BE2C (cell line): ENCODE measurements around the gene ZNF331.

Experiments used
- DNase-seq: peaks from one replicate; pipeline ENCODE4 v3.0.0-alpha.2; 2020
- H3K27me3 ChIP-seq: fragments of 250-450 bp; sonication (Bioruptor Pico); 2 replicates; pipeline ENCODE4 v1.5.1; 2020; ENCODE audit warnings: mild to moderate bottlenecking
- H3K36me3 ChIP-seq: fragments of 250-450 bp; sonication (Bioruptor Pico); 2 replicates; pipeline ENCODE4 v1.5.1; 2020; ENCODE audit warnings: mild to moderate bottlenecking
- H3K4me1 ChIP-seq: fragments of 250-450 bp; sonication (Bioruptor Pico); 2 replicates; pipeline ENCODE4 v1.5.1; 2020
- H3K4me3 ChIP-seq: 2 replicates; pipeline ENCODE4 v1.5.1; 2011; ENCODE audit warnings: low read depth, low read length
- H3K9me3 ChIP-seq: fragments of 250-450 bp; sonication (Bioruptor Pico); 2 replicates; pipeline ENCODE4 v1.5.1; 2020
- TF ChIP-seq, protein P1 (sequence below): IDR thresholded peaks from 2 replicates; pipeline ENCODE4 v1.5.1; 2012; ENCODE audit warnings: mild to moderate bottlenecking, low read depth, low read length

Gene ZNF331

DNA sequence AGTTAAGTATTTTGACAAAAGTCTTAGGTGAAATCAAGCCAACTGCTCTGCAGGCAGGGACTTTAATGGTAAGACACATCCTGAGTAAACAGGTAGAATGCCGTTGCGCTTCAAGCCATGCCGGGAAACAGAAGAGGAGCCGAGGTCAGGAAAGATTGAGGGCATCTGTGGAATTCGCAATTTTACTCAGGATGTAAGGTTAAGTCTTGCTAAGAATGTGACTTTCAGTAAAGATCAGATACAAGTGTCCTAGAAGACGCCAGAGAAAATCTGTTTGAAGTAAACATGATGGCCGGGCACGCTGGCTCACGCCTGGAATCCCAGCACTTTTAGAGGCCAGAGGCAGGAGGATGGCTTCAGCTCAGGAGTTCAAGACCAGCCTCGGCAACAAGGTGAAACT lies 60.4 kb downstream of the ZNF331 start:
- no peaks in the 10 kb centered on the region for H3K4me1 ChIP-seq
- H3K27me3 ChIP-seq = no peaks in the 10 kb centered on the region
- no peak overlapping the region for H3K4me3 ChIP-seq
- TF ChIP-seq, protein P1, sequence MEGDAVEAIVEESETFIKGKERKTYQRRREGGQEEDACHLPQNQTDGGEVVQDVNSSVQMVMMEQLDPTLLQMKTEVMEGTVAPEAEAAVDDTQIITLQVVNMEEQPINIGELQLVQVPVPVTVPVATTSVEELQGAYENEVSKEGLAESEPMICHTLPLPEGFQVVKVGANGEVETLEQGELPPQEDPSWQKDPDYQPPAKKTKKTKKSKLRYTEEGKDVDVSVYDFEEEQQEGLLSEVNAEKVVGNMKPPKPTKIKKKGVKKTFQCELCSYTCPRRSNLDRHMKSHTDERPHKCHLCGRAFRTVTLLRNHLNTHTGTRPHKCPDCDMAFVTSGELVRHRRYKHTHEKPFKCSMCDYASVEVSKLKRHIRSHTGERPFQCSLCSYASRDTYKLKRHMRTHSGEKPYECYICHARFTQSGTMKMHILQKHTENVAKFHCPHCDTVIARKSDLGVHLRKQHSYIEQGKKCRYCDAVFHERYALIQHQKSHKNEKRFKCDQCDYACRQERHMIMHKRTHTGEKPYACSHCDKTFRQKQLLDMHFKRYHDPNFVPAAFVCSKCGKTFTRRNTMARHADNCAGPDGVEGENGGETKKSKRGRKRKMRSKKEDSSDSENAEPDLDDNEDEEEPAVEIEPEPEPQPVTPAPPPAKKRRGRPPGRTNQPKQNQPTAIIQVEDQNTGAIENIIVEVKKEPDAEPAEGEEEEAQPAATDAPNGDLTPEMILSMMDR = no peak
- no peaks in the 10 kb centered on the region for H3K9me3 ChIP-seq
- DNase-seq = no peak
- H3K36me3 ChIP-seq = no peaks in the 10 kb centered on the region

DNA sequence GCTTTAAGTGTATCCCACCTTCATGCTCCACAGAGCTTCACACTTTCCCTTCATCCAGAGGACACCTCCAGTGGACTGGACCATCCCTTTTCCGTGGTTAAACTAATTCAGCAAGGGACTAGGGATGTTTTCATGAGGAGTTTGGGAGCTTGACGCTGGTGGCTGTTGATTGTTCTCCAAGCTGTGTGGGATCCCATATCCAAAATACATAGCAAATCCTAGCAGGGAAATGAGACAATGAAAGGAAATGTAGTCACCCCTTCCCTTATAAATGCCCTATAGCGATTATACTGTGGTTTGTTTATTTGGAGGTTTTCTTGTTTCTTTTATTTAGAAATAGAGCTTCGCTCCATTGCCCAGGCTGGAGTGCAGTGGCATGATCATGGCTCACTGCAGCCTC lies 62.3 kb downstream of the ZNF331 start:
- no peaks in the 10 kb centered on the region for H3K9me3 ChIP-seq
- TF ChIP-seq, protein P1 = no peak
- no peak for DNase-seq

DNA sequence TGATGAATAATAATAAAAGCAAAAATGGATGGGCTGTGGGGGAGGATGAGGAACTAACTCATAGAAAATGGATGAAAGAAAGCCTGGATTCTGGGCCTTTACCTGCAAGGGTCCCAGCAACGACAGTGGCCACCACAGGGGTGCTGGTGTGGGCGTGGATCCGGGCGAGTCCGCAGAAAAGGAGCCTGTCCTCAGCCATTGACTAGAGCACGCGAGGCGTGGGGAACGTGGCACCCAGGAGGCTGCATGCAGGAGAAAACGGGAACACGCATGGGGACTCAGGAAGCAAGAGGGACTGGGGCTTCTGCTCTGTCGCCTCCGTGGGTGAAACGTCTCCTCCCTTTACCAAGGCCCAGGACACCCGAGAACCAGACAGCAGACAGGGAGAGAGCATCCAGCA lies 68.1 kb downstream of the ZNF331 start:
- Histone ChIP-seq H3K27me3 (no peaks in the 10 kb centered on the region), H3K4me1 (no peaks in the 10 kb centered on the region), H3K4me3 (no peak overlapping the region), H3K9me3 (no peaks in the 10 kb centered on the region), H3K36me3 (no peaks in the 10 kb centered on the region)
- TF ChIP-seq, protein P1 = no peak
- DNase-seq = no peak

More for the DNA sequence above, 62.3 kb downstream of the ZNF331 start:
- Histone ChIP-seq H3K4me1 (no peaks in the 10 kb centered on the region), H3K4me3 (no peak overlapping the region), H3K36me3 (no peaks in the 10 kb centered on the region), H3K27me3 (no peaks in the 10 kb centered on the region)

DNA sequence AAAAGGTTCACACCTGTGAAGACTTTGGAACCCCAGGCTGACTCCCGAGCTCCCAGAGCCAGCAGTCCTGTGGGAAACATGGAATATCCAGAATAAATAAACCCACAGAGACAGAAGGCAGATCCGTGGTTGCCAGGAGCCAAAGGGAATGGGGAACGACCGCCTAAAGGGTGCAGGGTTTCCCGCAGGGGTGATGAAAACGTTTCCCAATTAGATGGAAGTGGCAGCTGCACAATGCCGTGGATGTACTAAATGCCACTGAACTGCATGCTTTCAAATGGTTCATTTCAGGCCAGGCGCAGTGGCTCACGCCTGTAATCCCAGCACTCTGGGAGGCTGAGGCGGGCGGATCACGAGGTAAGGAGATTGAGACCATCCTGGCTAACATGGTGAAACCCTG lies 70.4 kb downstream of the ZNF331 start:
- Histone ChIP-seq H3K36me3 (no peaks in the 10 kb centered on the region), H3K9me3 (no peaks in the 10 kb centered on the region), H3K4me1 (no peaks in the 10 kb centered on the region), H3K4me3 (no peak overlapping the region), H3K27me3 (no peaks in the 10 kb centered on the region)
- no peak for DNase-seq
- TF ChIP-seq, protein P1 = no peak

DNA sequence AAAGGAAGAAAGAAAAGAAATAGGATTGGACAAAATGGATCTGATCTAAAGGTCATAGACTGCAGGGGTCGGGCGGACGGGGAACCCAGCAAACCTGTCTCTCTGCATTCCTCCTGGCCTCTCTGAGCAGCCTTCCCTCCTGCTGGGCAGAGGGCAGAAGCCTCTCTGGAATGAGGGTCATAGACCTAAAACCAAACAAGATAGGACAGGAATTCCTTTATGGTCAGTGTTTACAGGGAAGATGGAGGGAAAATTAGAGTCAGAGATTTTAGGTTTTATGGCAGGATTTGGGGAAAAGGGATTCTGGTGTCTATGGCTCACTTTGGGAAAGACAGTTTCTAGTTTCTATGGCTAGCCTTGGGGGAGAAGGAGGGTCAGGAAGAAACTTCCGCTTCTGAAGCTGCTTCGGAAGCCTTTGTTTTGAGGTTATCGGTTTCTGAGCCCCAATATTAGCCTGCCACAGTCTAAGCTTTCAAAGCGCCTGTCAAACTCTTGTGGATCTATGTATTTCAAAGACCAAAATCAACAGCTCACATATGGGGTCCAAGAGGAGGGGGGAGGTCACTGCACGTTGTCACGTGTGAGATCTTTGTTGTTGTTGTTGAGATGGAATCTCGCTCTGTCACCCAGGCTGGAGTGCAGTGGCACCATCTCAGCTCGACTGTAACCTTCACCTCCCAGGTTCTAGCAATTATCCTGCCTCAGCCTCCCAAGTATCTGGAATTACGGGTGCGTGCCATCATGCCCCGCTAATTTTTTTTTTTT lies 75.0 kb downstream of the ZNF331 start:
- Histone ChIP-seq H3K36me3 (no peaks in the 10 kb centered on the region), H3K4me1 (no peaks in the 10 kb centered on the region), H3K27me3 (no peaks in the 10 kb centered on the region), H3K9me3 (no peaks in the 10 kb centered on the region), H3K4me3 (no peak overlapping the region)
- DNase-seq = no peak
- TF ChIP-seq, protein P1 = no peak
